ENCODE measurements around the gene MANSC4. TPM values are rescaled to one million over a fixed set of nuclear protein-coding genes. Genes with fewer than 3 reads are reported as not detected.

Gene MANSC4
- total RNA-seq, 2 experiments from 2014 or later, result not detected

DNA sequence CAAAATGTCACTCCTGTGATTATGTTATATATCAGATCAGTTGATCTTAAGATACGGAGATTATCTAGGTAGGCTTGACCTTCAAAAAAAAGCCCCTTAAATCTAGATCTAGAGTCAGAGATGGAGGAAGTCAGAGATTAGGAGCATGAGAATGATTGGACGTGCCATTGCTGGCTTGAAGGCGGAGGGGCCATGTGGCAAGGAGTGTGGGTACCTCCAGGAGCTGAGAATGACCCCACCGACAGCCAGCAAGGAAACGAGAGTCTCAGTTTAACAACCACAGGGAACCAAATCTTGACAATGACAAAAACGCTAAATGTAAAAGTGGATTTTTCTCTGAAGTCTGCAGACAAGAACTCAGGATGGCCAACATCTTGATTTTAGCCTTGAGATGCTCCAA lies 32.5 kb upstream of the MANSC4 start:
- Mint-ChIP-seq H3K4me1 (peaks cover 10% of the 10 kb centered on the region), H3K36me3 (no peaks in the 10 kb centered on the region), H3K27me3 (peaks cover 3% of the 10 kb centered on the region), H3K4me3 (no peak overlapping the region), H3K9me3 (no peaks in the 10 kb centered on the region), H3K27ac (no peak overlapping the region)
- ATAC-seq (ENCODE audit: low read depth) (no peak), DNase-seq (no peak)
- POLR2A ChIA-PET, result no interaction called here

DNA sequence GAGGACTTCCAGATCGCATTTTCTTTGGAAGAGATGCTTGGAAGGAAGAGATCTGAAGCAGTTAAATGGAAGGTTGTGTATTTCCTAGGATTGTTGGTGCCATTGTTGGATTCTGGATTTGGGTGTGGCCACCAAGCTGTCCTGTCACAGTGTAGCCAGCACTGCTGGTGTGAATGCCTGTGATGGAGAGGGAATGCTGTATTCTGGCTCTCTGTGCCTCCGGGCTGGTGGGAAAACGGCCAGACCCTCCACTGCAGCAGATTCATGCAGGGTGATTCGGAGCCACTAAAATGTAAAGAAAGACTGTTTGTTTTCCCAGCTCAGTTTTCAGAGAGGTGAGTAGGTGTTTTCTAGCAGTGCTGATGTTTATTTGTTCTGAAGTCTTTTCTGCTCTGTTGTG lies 30.7 kb upstream of the MANSC4 start:
- DNase-seq, result no peak
- no peak for ATAC-seq (ENCODE audit: low read depth)
- POLR2A ChIA-PET, result no interaction called here
- H3K4me3 Mint-ChIP-seq, result no peak overlapping the region
- no peak overlapping the region for H3K27ac Mint-ChIP-seq
- H3K4me1 Mint-ChIP-seq, result peaks cover 20% of the 10 kb centered on the region
- H3K36me3 Mint-ChIP-seq, result no peaks in the 10 kb centered on the region
- H3K9me3 Mint-ChIP-seq, result no peaks in the 10 kb centered on the region
- H3K27me3 Mint-ChIP-seq, result peaks cover 2% of the 10 kb centered on the region

DNA sequence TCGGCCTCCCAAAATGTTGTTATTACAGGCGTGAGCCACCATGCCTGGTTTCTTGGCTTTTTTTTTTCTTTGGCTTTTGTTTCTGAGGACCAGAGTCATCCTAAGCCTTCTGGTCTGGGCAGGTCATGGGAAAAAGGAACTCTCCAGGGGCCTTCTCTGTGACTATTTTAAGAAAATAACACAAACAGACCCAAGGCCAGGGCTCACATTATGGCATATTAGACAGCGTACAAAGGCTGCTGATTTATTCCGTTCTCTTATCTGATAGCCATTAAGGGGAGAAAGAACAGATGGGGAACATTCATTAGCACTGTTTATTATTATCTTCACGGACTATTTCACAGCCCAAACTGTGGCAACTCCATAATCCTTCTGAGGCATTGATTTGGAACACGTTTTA lies 28.8 kb upstream of the MANSC4 start:
- Mint-ChIP-seq H3K27ac (no peak overlapping the region), H3K36me3 (no peaks in the 10 kb centered on the region), H3K4me3 (no peak overlapping the region), H3K4me1 (peaks cover 16% of the 10 kb centered on the region), H3K27me3 (peaks cover 2% of the 10 kb centered on the region), H3K9me3 (no peaks in the 10 kb centered on the region)
- DNase-seq (no peak), ATAC-seq (ENCODE audit: low read depth) (no peak)
- POLR2A ChIA-PET, result no interaction called here

DNA sequence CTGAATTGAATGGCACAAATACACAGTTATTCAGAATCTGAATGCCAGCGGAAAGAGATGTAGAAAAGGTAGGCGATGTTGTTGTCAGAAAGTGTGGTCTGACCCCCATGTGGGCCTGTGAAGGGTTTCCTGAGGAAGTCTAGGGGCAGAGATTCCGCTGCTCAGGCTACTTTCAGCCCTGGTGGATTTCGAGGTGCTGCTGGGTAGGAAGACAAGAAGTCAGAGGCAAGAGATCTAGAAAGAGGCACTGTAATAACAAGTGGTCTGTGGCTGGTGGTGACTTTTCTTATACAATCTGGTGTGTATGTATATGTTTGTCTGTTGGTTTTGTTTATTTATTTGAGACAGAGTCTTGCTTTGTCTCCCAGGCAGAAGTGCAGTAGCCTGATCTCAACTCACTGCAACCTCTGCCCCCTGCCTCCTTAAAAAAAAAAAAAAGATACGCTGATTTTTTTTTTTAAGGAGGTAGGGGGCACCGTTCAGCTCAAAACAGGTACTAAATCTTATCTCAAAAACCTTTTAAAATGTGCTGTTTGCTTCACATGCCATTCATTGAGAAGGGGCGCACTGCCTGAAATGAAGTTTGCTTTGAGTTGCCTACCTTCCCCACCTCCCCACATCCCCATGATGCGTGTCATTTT lies 27.1 kb upstream of the MANSC4 start:
- Mint-ChIP-seq H3K4me3 (peak overlapping the region; percentile 48), H3K27ac (peak overlapping the region; percentile 72), H3K9me3 (no peaks in the 10 kb centered on the region), H3K4me1 (peaks cover 20% of the 10 kb centered on the region), H3K27me3 (peaks cover 2% of the 10 kb centered on the region), H3K36me3 (no peaks in the 10 kb centered on the region)
- POLR2A ChIA-PET, result no interaction called here
- no peak for DNase-seq
- peak; percentile 81 for ATAC-seq (ENCODE audit: low read depth)

DNA sequence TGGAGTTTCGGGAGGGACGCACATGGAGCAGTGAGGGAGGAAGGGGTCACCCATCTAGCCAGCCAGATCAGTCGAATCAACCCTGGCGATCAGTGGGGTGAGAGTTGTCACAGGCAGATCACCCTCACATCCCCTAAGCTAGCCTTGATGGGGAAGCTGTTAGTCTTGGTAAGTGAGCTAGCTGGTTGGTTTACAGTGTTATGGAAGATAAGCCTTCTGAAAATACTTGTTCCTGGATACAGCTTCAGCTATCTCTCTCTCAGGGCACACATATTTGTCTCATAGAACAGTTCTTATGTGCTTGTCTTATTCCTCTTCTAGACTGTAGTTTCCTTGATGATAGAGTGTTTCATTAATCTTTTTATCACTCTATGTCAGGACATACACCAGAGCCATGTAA lies 26.2 kb upstream of the MANSC4 start:
- Mint-ChIP-seq H3K27ac (peak overlapping the region; percentile 7), H3K9me3 (no peaks in the 10 kb centered on the region), H3K4me3 (peak overlapping the region; percentile 21), H3K4me1 (peaks cover 21% of the 10 kb centered on the region), H3K36me3 (no peaks in the 10 kb centered on the region), H3K27me3 (peaks cover 2% of the 10 kb centered on the region)
- DNase-seq (no peak), ATAC-seq (ENCODE audit: low read depth) (no peak)
- POLR2A ChIA-PET, result no interaction called here

DNA sequence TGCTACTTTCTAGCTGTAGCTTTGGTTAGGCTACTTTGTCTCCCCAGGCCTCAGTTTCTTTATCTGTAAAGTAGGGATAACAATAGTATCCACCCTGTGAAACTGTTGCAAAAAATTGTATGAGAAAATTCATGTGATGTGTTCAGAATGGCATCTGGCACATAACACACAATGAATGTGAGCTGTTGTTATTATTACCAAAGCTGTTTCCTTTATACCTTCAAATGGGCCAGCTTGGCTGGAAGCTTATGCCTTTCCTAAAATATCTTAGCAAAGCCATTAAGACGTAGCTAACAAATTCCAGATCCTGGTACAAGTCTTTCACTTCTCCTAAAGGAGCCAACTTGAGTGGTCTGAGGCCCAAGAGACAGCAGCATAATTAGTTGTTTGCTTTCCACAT lies 25.2 kb upstream of the MANSC4 start:
- Mint-ChIP-seq H3K27ac (no peak overlapping the region), H3K27me3 (no peaks in the 10 kb centered on the region), H3K4me1 (peaks cover 31% of the 10 kb centered on the region), H3K4me3 (no peak overlapping the region), H3K9me3 (no peaks in the 10 kb centered on the region), H3K36me3 (peaks cover 8% of the 10 kb centered on the region)
- POLR2A ChIA-PET, result no interaction called here
- no peak for DNase-seq
- ATAC-seq (ENCODE audit: low read depth), result no peak

DNA sequence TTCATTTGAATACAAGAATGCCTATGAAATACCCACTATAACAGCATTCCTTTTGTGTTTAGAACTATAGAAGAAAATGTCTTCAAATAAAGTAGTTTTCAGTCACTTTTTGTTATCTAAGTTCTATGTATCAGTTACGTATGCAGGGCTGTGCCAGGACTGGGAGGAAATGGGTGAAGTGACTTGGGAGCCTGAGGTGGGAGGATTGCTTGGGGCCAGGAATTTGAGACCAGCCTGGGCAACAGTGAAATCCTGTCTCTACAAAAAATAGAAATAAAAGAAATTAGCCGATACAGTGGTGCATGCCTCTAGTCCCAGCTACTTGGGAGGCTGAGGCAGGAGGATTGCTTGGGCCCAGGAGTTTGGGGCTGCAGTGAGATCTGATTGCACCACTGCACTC lies 22.9 kb upstream of the MANSC4 start:
- DNase-seq (no peak), ATAC-seq (ENCODE audit: low read depth) (no peak)
- Mint-ChIP-seq H3K9me3 (no peaks in the 10 kb centered on the region), H3K36me3 (peaks cover 19% of the 10 kb centered on the region), H3K27ac (no peak overlapping the region), H3K27me3 (no peaks in the 10 kb centered on the region), H3K4me1 (peaks cover 30% of the 10 kb centered on the region), H3K4me3 (no peak overlapping the region)
- POLR2A ChIA-PET, result no interaction called here

DNA sequence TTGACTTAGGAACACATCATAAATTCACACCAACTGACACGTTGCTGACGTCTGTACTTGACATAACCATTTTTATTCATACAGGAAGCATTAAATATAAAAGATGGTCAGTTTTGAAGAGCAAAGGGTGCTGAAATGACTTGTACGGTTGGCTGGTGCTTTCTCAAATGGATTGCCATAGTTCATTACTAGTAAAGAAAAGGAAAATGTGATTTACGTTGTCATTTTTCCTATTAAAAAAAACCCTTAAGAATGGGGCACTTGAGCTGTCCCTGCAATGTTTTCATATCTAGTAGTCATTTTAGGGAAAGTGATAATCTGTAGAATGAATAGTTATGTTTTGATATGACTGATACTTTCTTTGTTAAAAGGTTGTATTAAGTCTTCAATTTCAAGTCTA lies 22.5 kb upstream of the MANSC4 start:
- Mint-ChIP-seq H3K9me3 (no peaks in the 10 kb centered on the region), H3K4me3 (no peak overlapping the region), H3K27me3 (no peaks in the 10 kb centered on the region), H3K4me1 (peaks cover 27% of the 10 kb centered on the region), H3K36me3 (peaks cover 22% of the 10 kb centered on the region), H3K27ac (no peak overlapping the region)
- POLR2A ChIA-PET, result no interaction called here
- no peak for ATAC-seq (ENCODE audit: low read depth)
- DNase-seq, result no peak

DNA sequence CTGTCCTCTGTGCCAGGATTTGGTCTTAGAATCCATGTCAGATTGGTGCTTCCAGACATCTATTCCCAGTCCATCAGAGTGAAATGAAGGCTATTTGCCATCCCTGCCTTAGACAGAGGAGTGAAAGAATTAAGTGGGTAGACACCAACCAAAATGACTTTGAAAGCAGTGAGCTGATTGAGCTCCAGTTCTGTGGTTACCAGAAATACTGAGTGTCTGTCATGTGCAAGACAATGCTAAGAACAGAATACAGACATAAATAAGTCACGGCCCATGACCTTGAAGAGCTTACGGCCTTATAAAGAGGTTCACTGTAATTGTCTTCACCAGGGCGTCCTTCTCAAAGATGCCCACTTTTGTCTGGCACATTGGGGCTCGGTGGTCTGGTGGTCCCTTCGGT lies 21.6 kb upstream of the MANSC4 start:
- Mint-ChIP-seq H3K4me3 (no peak overlapping the region), H3K27ac (no peak overlapping the region)

DNA sequence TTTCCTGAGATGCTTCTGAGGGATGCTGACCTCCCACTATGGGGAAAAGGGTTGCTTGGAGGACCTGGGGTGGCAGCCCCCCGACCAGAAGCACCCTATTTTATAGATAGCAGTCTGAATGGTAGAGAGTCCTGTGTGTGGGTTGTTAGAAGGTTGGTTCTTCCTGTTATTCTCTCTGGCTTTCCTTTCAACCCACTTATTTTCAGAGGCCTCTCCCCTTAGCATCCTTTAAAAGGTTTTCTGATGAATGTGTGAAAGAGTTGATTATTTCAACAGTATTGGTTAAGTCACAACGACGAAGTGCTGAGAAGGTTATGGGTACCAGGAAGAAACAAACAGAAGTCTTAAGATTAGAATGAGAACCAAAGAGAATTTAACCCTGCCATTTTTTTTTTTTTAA lies 20.8 kb upstream of the MANSC4 start:
- Mint-ChIP-seq H3K4me3 (no peak overlapping the region), H3K27me3 (no peaks in the 10 kb centered on the region), H3K27ac (no peak overlapping the region), H3K9me3 (no peaks in the 10 kb centered on the region), H3K36me3 (peaks cover 29% of the 10 kb centered on the region), H3K4me1 (peaks cover 18% of the 10 kb centered on the region)
- POLR2A ChIA-PET, result no interaction called here
- DNase-seq (no peak), ATAC-seq (ENCODE audit: low read depth) (no peak)

More for the DNA sequence above, 21.6 kb upstream of the MANSC4 start:
- Mint-ChIP-seq H3K27me3 (no peaks in the 10 kb centered on the region), H3K36me3 (peaks cover 29% of the 10 kb centered on the region), H3K4me1 (peaks cover 21% of the 10 kb centered on the region), H3K9me3 (no peaks in the 10 kb centered on the region)
- POLR2A ChIA-PET, result no interaction called here
- DNase-seq (no peak), ATAC-seq (ENCODE audit: low read depth) (no peak)

DNA sequence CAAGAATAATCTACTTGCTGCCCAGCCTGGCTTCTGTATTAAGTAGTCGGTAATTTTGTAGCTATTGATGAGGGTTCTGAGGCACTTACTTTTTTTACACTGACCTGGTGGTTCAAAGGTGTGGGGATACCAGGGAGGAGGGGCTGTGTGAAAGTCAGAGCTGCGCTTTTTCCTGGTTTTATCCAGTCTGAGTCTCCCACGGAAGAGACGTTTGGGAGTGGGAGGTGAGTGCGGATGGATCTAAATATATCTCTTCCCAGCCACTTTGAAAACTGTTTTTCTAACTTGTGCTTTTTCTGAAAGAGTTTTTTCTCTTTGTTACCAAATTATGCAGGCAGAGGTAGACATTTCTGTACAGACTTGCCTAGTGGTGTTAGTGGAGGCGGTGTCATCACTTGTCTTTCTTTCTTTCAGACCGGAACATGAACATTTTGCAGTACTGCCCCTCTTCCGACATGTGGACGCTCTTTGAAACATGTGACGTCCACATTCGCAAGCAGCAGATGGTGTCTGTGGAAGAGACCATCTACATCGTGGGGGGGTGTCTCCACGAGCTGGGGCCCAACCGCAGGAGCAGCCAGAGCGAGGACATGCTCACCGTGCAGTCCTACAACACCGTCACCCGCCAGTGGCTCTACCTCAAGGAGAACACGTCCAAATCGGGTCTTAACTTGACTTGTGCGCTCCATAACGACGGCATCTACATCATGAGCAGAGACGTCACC lies 17.4 kb upstream of the MANSC4 start:
- Mint-ChIP-seq H3K27ac (no peak overlapping the region), H3K4me1 (peaks cover 20% of the 10 kb centered on the region), H3K9me3 (no peaks in the 10 kb centered on the region), H3K36me3 (peaks cover 38% of the 10 kb centered on the region), H3K4me3 (no peak overlapping the region), H3K27me3 (no peaks in the 10 kb centered on the region)
- no peak for ATAC-seq (ENCODE audit: low read depth)
- POLR2A ChIA-PET, result interaction anchor here (0.7 kb wide), 1 partner anchor 499 kb away, joined by 3 read pairs; no protein-coding TSS in a partner anchor
- no peak for DNase-seq

DNA sequence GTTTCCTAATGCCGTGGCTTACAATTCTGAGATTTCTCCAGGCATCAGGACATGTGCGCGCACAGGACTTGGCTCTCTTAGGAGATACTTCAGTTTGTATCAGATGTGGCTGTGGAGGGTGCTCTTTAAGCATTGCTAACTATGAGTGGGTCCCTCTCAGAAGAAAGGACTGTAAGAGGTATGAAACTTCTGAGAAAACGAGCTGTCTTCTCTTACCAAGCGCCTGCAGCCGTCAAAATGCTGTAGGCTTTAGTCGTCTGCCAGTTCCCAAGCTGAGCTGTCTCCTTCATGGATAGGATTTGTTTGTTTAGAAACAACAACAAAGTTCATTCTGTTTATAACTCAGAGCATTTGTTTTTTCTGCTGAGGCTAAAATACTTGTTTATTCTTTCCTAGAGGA lies 16.1 kb upstream of the MANSC4 start:
- Mint-ChIP-seq H3K4me1 (peaks cover 19% of the 10 kb centered on the region), H3K36me3 (peaks cover 48% of the 10 kb centered on the region), H3K4me3 (no peak overlapping the region), H3K9me3 (no peaks in the 10 kb centered on the region), H3K27me3 (no peaks in the 10 kb centered on the region), H3K27ac (no peak overlapping the region)
- POLR2A ChIA-PET, result no interaction called here
- ATAC-seq (ENCODE audit: low read depth), result no peak
- DNase-seq, result no peak

DNA sequence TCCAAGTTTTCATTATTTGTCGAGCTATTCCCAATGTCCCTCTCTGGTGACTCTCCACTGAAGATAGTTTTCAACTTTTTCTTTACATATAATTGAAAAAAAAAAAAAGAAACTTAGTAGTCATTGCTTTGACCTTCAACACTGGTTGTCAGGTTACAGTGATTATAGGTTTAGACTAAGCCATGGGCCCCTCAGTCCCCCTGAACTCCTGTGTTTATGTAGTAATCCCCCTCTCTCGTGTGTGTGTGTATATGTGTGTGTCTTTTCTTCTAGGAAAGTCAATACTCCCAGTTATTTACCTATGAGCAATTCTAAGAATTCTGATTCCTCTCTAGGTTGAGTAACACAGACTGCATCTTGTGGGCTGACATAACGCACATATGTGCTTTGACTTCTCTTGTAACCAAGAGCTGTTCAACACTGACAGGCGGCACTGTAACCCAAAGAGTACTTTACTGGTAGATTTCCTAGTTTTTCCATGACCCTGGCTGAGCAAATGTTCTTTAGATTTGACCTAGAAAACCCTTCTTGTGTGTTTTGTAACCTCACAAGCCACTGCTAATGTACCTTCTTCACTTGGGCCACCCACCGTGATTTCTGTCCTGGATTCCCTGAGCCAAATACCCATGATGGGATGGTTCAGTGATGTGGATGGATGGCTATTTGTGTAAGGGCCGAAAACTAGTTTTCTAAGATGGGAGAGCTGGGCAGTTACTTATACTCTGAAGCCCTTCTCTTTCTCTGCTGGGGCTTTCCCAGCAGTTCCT lies 15.0 kb upstream of the MANSC4 start:
- POLR2A ChIA-PET, result no interaction called here
- Mint-ChIP-seq H3K27me3 (no peaks in the 10 kb centered on the region), H3K36me3 (peaks cover 40% of the 10 kb centered on the region), H3K9me3 (no peaks in the 10 kb centered on the region), H3K4me3 (no peak overlapping the region), H3K27ac (peak overlapping the region; percentile 42), H3K4me1 (peaks cover 11% of the 10 kb centered on the region)
- DNase-seq (no peak), ATAC-seq (ENCODE audit: low read depth) (no peak)

DNA sequence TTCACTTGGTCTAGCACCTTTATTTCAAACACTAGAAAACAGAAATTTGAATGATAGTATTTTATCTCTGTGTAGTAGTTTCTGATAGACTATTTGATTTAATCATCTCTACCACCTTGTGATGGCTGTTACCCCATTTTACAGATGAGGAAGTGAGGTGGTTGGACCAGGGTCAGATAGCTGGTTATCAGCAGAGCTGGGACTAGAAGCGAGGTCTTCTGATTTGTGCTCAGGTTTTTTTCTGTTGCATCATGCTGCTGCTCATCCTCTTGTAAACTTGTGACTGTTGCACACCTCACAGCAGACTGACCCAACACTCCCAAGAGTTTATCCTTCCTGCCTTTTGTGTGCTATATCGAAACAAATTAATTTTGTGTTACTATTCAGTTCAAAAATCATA lies 10.1 kb upstream of the MANSC4 start:
- H3K4me3 Mint-ChIP-seq, result no peak overlapping the region
- POLR2A ChIA-PET, result interaction anchor here (1.3 kb wide), 1 partner anchor 10 kb away, joined by 3 read pairs; the partner anchor contains the start of genes KLHL42 and MANSC4
- no peaks in the 10 kb centered on the region for H3K9me3 Mint-ChIP-seq
- DNase-seq, result no peak
- ATAC-seq (ENCODE audit: low read depth), result no peak
- H3K4me1 Mint-ChIP-seq, result peaks cover 22% of the 10 kb centered on the region
- H3K27me3 Mint-ChIP-seq, result no peaks in the 10 kb centered on the region
- H3K36me3 Mint-ChIP-seq, result peaks cover 28% of the 10 kb centered on the region
- H3K27ac Mint-ChIP-seq, result no peak overlapping the region
